Thoracic aorta (tissue), 2 donors: ENCODE measurements around the gene MBD3. TPM values are rescaled to one million over a fixed set of nuclear protein-coding genes. Genes with fewer than 3 reads are reported as not detected.

Experiments
- ATAC-seq: fragments of 150-250 bp; one replicate; pipeline ENCODE4 v1.8.0; 2017; ENCODE audit warnings: low read depth; ENCODE audit not compliant: insufficient number of reproducible peaks, low FRiP score
- DNase-seq: peaks from one replicate; pipeline ENCODE4 v3.0.0-alpha.2; 2020; ENCODE audit warnings: low spot score
- H3K27ac ChIP-seq, 2 donors: fragments of 200-600 bp; sonication (generic); 1 replicate in 1 of 2; 2 replicates in 1 of 2; pipeline ENCODE4 v1.5.1; 2016; ENCODE audit warnings: mild to moderate bottlenecking in 2 of 2, moderate library complexity in 2 of 2
- H3K27me3 ChIP-seq: fragments of 200-600 bp; sonication (generic); replicated peaks from 2 replicates; pipeline ENCODE4 v1.6.0; 2016; ENCODE audit warnings: mild to moderate bottlenecking; ENCODE audit not compliant: insufficient read depth
- H3K36me3 ChIP-seq: fragments of 200-600 bp; sonication (generic); one replicate; pipeline ENCODE4 v1.5.1; 2016
- H3K4me1 ChIP-seq, 2 donors: fragments of 200-600 bp; sonication (generic); 1 replicate in 1 of 2; 2 replicates in 1 of 2; pipeline versions ENCODE4 v1.5.1 to v1.6.0; 2016; ENCODE audit warnings: low read depth in 2 of 2, mild to moderate bottlenecking in 1 of 2; ENCODE audit not compliant: control insufficient read depth in 1 of 2
- H3K4me3 ChIP-seq: fragments of 200-600 bp; sonication (generic); 2 replicates; pipeline ENCODE4 v1.5.1; 2016; ENCODE audit warnings: mild to moderate bottlenecking
- H3K9me3 ChIP-seq: fragments of 200-600 bp; sonication (generic); 2 replicates; pipeline ENCODE4 v1.5.1; 2016
- CTCF ChIP-seq: fragments of 200-600 bp; sonication (generic); IDR thresholded peaks from one replicate; pipeline ENCODE4 v1.5.1; 2019; ENCODE audit warnings: antibody characterized with exemption
- total RNA-seq, 2 donors: library from RNA; depleted of rRNA; stranded (reverse); fragments of >200 nt; gene quantifications; one replicate each; pipeline versions ENCODE4 v1.1.0 to v1.2.3, GENCODE V29; 2016

MBD3 gene
- total RNA-seq, 2 donors from 2014 or later = 97.8 to 102 TPM

GRCh38 chr19:1615156-1615765, 22.6 kb upstream of the MBD3 start:
- DNase-seq (no peak), ATAC-seq (no peak)
- no peaks in the 10 kb centered on the region for H3K9me3 ChIP-seq
- no peak overlapping the region for H3K4me3 ChIP-seq
- H3K36me3 ChIP-seq = peaks cover 19% of the 10 kb centered on the region
- H3K4me1 ChIP-seq = no peaks in the 10 kb centered on the region
- no peaks in the 10 kb centered on the region for H3K27me3 ChIP-seq
- no peak overlapping the region for H3K27ac ChIP-seq
- TF ChIP-seq CTCF = no peak

- Histone ChIP-seq H3K27me3 (no peaks in the 10 kb centered on the region), H3K27ac (no peak overlapping the region), H3K36me3 (peaks cover 14% of the 10 kb centered on the region), H3K4me3 (no peak overlapping the region), H3K4me1 (no peaks in the 10 kb centered on the region), H3K9me3 (no peaks in the 10 kb centered on the region)
- no peak for TF ChIP-seq CTCF
- DNase-seq = no peak
- no peak for ATAC-seq
These were observed 21.3 kb upstream of the MBD3 start for GRCh38 chr19:1613808-1614570.

GRCh38 chr19:1613146-1613545, 20.5 kb upstream of the MBD3 start:
- Histone ChIP-seq H3K9me3 (no peaks in the 10 kb centered on the region), H3K4me3 (no peak overlapping the region), H3K4me1 (no peaks in the 10 kb centered on the region), H3K36me3 (peaks cover 11% of the 10 kb centered on the region), H3K27ac (no peak overlapping the region), H3K27me3 (no peaks in the 10 kb centered on the region)
- ATAC-seq (no peak), DNase-seq (no peak)
- no peak for TF ChIP-seq CTCF

GRCh38 chr19:1612114-1613086, 19.7 kb upstream of the MBD3 start:
- DNase-seq = no peak
- Histone ChIP-seq H3K27ac (no peak overlapping the region), H3K4me1 (no peaks in the 10 kb centered on the region), H3K36me3 (peaks cover 11% of the 10 kb centered on the region), H3K4me3 (no peak overlapping the region), H3K9me3 (no peaks in the 10 kb centered on the region), H3K27me3 (no peaks in the 10 kb centered on the region)
- ATAC-seq = no peak
- no peak for TF ChIP-seq CTCF

GRCh38 chr19:1611353-1611752, 18.7 kb upstream of the MBD3 start:
- no peak for TF ChIP-seq CTCF
- H3K9me3 ChIP-seq = no peaks in the 10 kb centered on the region
- H3K27me3 ChIP-seq = no peaks in the 10 kb centered on the region
- H3K27ac ChIP-seq = no peak overlapping the region
- ATAC-seq = no peak
- DNase-seq = no peak
- no peak overlapping the region for H3K4me3 ChIP-seq
- peaks cover 11% of the 10 kb centered on the region for H3K36me3 ChIP-seq
- H3K4me1 ChIP-seq = peaks cover 4 to 5% of the 10 kb centered on the region in 2 donors
